A673 (cell line): ENCODE measurements around the gene DNAJB6. TPM values are rescaled to one million over a fixed set of nuclear protein-coding genes. Genes with fewer than 3 reads are reported as not detected.

Source experiments
- BruUV-seq: library from RNA; stranded (reverse); fragments of 400-500 nt; replicated peaks from 2 replicates; lab custom pipeline; 2021; lab: Mats Ljungman, UMichigan
- CTCF ChIA-PET: fragments of 300-600 bp; sonication (Branson Sonifier 250); formaldehyde crosslinking; loops from one replicate; lab custom pipeline; 2022; ENCODE audit warnings: antibody characterized with exemption; lab: Charles Lee
- POLR2A ChIA-PET: fragments of 300-600 bp; sonication (Branson Sonifier 250); formaldehyde crosslinking; loops from one replicate; lab custom pipeline; 2022; ENCODE audit warnings: antibody characterized with exemption; ENCODE audit not compliant: low non-redundant PET; lab: Charles Lee
- DNase-seq: peaks from one replicate; pipeline ENCODE4 v3.0.0-alpha.2; 2015; ENCODE audit warnings: low spot score
- H3K27ac ChIP-seq: fragments of 200-600 bp; sonication (generic); 2 replicates; pipeline ENCODE4 v1.5.1; 2016; ENCODE audit warnings: mixed run types, low read depth, mild to moderate bottlenecking, mixed read lengths, antibody characterized with exemption, low read length; ENCODE audit not compliant: poor library complexity, severe bottlenecking
- H3K27me3 ChIP-seq: fragments of 200-600 bp; sonication (generic); replicated peaks from 2 replicates; pipeline ENCODE4 v1.6.1; 2017; ENCODE audit warnings: mixed run types, low read depth, mild to moderate bottlenecking, mixed read lengths, antibody characterized with exemption, low read length; ENCODE audit not compliant: insufficient read depth, poor library complexity
- H3K36me3 ChIP-seq: fragments of 200-600 bp; sonication (generic); 2 replicates; pipeline ENCODE4 v1.6.1; 2016; ENCODE audit warnings: mixed run types, mild to moderate bottlenecking, mixed read lengths, antibody characterized with exemption, low read length; ENCODE audit not compliant: insufficient read depth, poor library complexity, severe bottlenecking
- H3K4me1 ChIP-seq: fragments of 200-600 bp; sonication (generic); 2 replicates; pipeline ENCODE4 v1.6.1; 2017; ENCODE audit warnings: mixed run types, mild to moderate bottlenecking, mixed read lengths, antibody characterized with exemption, low read length; ENCODE audit not compliant: insufficient read depth, poor library complexity, severe bottlenecking
- H3K4me3 ChIP-seq: fragments of 200-600 bp; sonication (generic); 2 replicates; pipeline ENCODE4 v1.5.1; 2016; ENCODE audit warnings: low read depth, mixed run types, mild to moderate bottlenecking, mixed read lengths, low read length; ENCODE audit not compliant: poor library complexity, severe bottlenecking
- H3K9me3 ChIP-seq: fragments of 200-600 bp; sonication (generic); 2 replicates; pipeline ENCODE4 v1.6.1; 2016; ENCODE audit warnings: mixed run types, low read depth, mild to moderate bottlenecking, mixed read lengths, antibody characterized with exemption, low read length; ENCODE audit not compliant: poor library complexity, severe bottlenecking
- CTCF ChIP-seq: fragments of 300-800, 200-600 bp; sonication (generic); conservative IDR thresholded peaks from 2 replicates; pipeline ENCODE4 v1.5.1; 2017; ENCODE audit warnings: low read depth, mild to moderate bottlenecking, antibody characterized with exemption, low read length, moderate library complexity, mixed read lengths
- EZH2 ChIP-seq: fragments of 200-600 bp; sonication (generic); IDR thresholded peaks from 2 replicates; pipeline ENCODE4 v1.6.1; 2017; ENCODE audit warnings: borderline replicate concordance, low read depth, mild to moderate bottlenecking, mixed read lengths, antibody characterized with exemption, low read length; ENCODE audit not compliant: poor library complexity, severe bottlenecking
- intact Hi-C: fragments of 100-400 bp; cut with micrococcal nuclease; formaldehyde crosslinking; loops from one replicate; pipeline ENCODE4 v1.10.0; 2022; ENCODE audit not compliant: unreplicated experiment
- total RNA-seq: library from RNA; stranded (reverse); gene quantifications from 2 replicates; pipeline ENCODE4 v1.2.3, GENCODE V29; 2021

DNAJB6 gene
- total RNA-seq, 1 experiment from 2014 or later = 146 TPM

GRCh38 chr7:157360483-157361025, 23.8 kb downstream of the DNAJB6 start:
- intact Hi-C loops = no loop called here
- no peak for DNase-seq
- Histone ChIP-seq H3K9me3 (no peaks in the 10 kb centered on the region), H3K27ac (no peak overlapping the region), H3K27me3 (no peaks in the 10 kb centered on the region), H3K36me3 (peaks cover 60% of the 10 kb centered on the region), H3K4me1 (peaks cover 31% of the 10 kb centered on the region), H3K4me3 (no peak overlapping the region)
- ChIA-PET CTCF (no interaction called here), POLR2A (no interaction called here)
- no TSS peak for BruUV-seq
- TF ChIP-seq EZH2 = no peak
- TF ChIP-seq CTCF = no peak

GRCh38 chr7:157361537-157361936, 24.7 kb downstream of the DNAJB6 start:
- ChIA-PET CTCF (no interaction called here), POLR2A (no interaction called here)
- intact Hi-C loops = no loop called here
- Histone ChIP-seq H3K27me3 (no peaks in the 10 kb centered on the region), H3K4me3 (no peak overlapping the region), H3K9me3 (no peaks in the 10 kb centered on the region), H3K4me1 (peaks cover 21% of the 10 kb centered on the region), H3K36me3 (peaks cover 69% of the 10 kb centered on the region), H3K27ac (no peak overlapping the region)
- DNase-seq = no peak
- no TSS peak for BruUV-seq
- TF ChIP-seq CTCF = no peak
- no peak for TF ChIP-seq EZH2

GRCh38 chr7:157362729-157363128, 25.9 kb downstream of the DNAJB6 start:
- H3K36me3 ChIP-seq = peaks cover 81% of the 10 kb centered on the region
- H3K27me3 ChIP-seq = no peaks in the 10 kb centered on the region
- BruUV-seq = no TSS peak
- peak overlapping the region; percentile 44 for H3K27ac ChIP-seq
- TF ChIP-seq CTCF (no peak), EZH2 (no peak)
- H3K4me1 ChIP-seq = peaks cover 14% of the 10 kb centered on the region
- ChIA-PET POLR2A (no interaction called here), CTCF (no interaction called here)
- intact Hi-C loops = no loop called here
- no peak overlapping the region for H3K4me3 ChIP-seq
- DNase-seq = no peak
- H3K9me3 ChIP-seq = no peaks in the 10 kb centered on the region
